Cardiac muscle cell (in vitro differentiated cells and primary cell): ENCODE data around the gene MAPK8IP3. TPM values are rescaled to one million over a fixed set of nuclear protein-coding genes. Genes with fewer than 3 reads are reported as not detected.

Experiments used
- DNase-seq, 2 donors: peaks; one replicate each; pipeline versions ENCODE4 v3.0.0 to v3.0.0-alpha.2; 2010 to 2017; ENCODE audit warnings: low read depth in 1 of 2, low spot score in 1 of 2
- H3K27ac ChIP-seq: fragments of 200-600 bp; sonication (generic); 2 replicates; pipeline ENCODE4 v1.5.1; 2016
- H3K27me3 ChIP-seq: fragments of 200-600 bp; sonication (generic); 2 replicates; pipeline ENCODE4 v1.6.0; 2016; ENCODE audit warnings: control low read depth
- H3K36me3 ChIP-seq: fragments of 200-600 bp; sonication (generic); 2 replicates; pipeline ENCODE4 v1.5.1; 2016; ENCODE audit warnings: control low read depth
- H3K4me1 ChIP-seq: fragments of 200-600 bp; sonication (generic); 2 replicates; pipeline ENCODE4 v1.8.1; 2017; ENCODE audit warnings: low read depth, mild to moderate bottlenecking, mixed run types
- H3K4me3 ChIP-seq: fragments of 200-600 bp; sonication (generic); 2 replicates; pipeline ENCODE4 v1.5.1; 2016; ENCODE audit warnings: mild to moderate bottlenecking
- H3K9me3 ChIP-seq: fragments of 200-600 bp; sonication (generic); 2 replicates; pipeline ENCODE4 v1.5.1; 2017; ENCODE audit warnings: low read depth, mild to moderate bottlenecking, control low read depth
- CTCF ChIP-seq: IDR thresholded peaks from 2 replicates; pipeline ENCODE4 v1.5.1; 2012; ENCODE audit warnings: low read depth, mild to moderate bottlenecking, low read length
- polyA plus RNA-seq: library from polyadenylated mRNA; unstranded; fragments of >200 nt; fragmentation: Nextera tagmentation; extraction: Ambion mirVana; gene quantifications from 2 replicates; pipeline ENCODE4 v1.2.1, GENCODE V29; 2016
- total RNA-seq: library from RNA; depleted of rRNA; stranded (reverse); fragments of >200 nt; gene quantifications from 2 replicates; pipeline ENCODE4 v1.2.3, GENCODE V29; 2016

The MAPK8IP3 gene
- total and polyA plus RNA-seq, 2 experiments from 2014 or later: 75.2 to 127 TPM

GRCh38 chr16:1791943-1792812 lies 86.2 kb downstream of the MAPK8IP3 start:
- Histone ChIP-seq H3K27ac (no peak overlapping the region), H3K27me3 (no peaks in the 10 kb centered on the region), H3K9me3 (no peaks in the 10 kb centered on the region), H3K4me3 (no peak overlapping the region), H3K36me3 (peaks cover 6% of the 10 kb centered on the region), H3K4me1 (no peaks in the 10 kb centered on the region)
- no peak for TF ChIP-seq CTCF
- DNase-seq: no peak

GRCh38 chr16:1792836-1793577 lies 87.0 kb downstream of the MAPK8IP3 start:
- no peaks in the 10 kb centered on the region for H3K9me3 ChIP-seq
- H3K27ac ChIP-seq: no peak overlapping the region
- TF ChIP-seq CTCF: no peak
- H3K27me3 ChIP-seq: no peaks in the 10 kb centered on the region
- peaks cover 6% of the 10 kb centered on the region for H3K36me3 ChIP-seq
- H3K4me1 ChIP-seq: no peaks in the 10 kb centered on the region
- no peak overlapping the region for H3K4me3 ChIP-seq
- DNase-seq: no peak

- Histone ChIP-seq H3K27ac (no peak within 1 kb of the TSS), H3K4me1 (no peaks in the 10 kb centered on the region), H3K4me3 (no peak within 1 kb of the TSS), H3K9me3 (no peaks in the 10 kb centered on the region), H3K27me3 (no peaks in the 10 kb centered on the region), H3K36me3 (no peaks in the 10 kb centered on the region)
- DNase-seq: no peak
- no peak for TF ChIP-seq CTCF
These were observed 87.7 kb downstream of the MAPK8IP3 start, which contains the start of gene IGFALS for GRCh38 chr16:1793578-1794220. Gene IGFALS, minus strand, starts transcription at chr16:1793705. Its CDS starts 53 bp downstream, at chr16:1793652.

GRCh38 chr16:1794221-1794871 lies 88.4 kb downstream of the MAPK8IP3 start:
- H3K36me3 ChIP-seq: no peaks in the 10 kb centered on the region
- TF ChIP-seq CTCF: no peak
- no peaks in the 10 kb centered on the region for H3K27me3 ChIP-seq
- no peak for DNase-seq
- H3K27ac ChIP-seq: no peak overlapping the region
- no peak overlapping the region for H3K4me3 ChIP-seq
- no peaks in the 10 kb centered on the region for H3K9me3 ChIP-seq
- H3K4me1 ChIP-seq: no peaks in the 10 kb centered on the region
